Type B pancreatic cell (in vitro differentiated cells): Measurements from ENCODE around the gene KRT13. TPM values are rescaled to one million over a fixed set of nuclear protein-coding genes. Genes with fewer than 3 reads are reported as not detected.

Experiments used
- DNase-seq: peaks from one replicate; pipeline ENCODE4 v3.0.0; 2021; ENCODE audit warnings: mixed read lengths; ENCODE audit not compliant: unreplicated experiment; ENCODE audit errors: extremely low spot score
- H3K27ac Mint-ChIP-seq: 2 replicates; pipeline ENCODE4 v1.8.0; 2021; ENCODE audit warnings: mild to moderate bottlenecking, mixed read lengths
- H3K27me3 Mint-ChIP-seq: 2 replicates; pipeline ENCODE4 v1.8.0; 2021; ENCODE audit warnings: mixed read lengths
- H3K36me3 Mint-ChIP-seq: 2 replicates; pipeline ENCODE4 v1.8.0; 2021; ENCODE audit warnings: mixed read lengths
- H3K4me1 Mint-ChIP-seq: one replicate; pipeline ENCODE4 v1.8.0; 2021; ENCODE audit warnings: mixed read lengths; ENCODE audit not compliant: unreplicated experiment
- H3K4me3 Mint-ChIP-seq: 2 replicates; pipeline ENCODE4 v1.8.0; 2021; ENCODE audit warnings: mild to moderate bottlenecking, mixed read lengths
- H3K9me3 Mint-ChIP-seq: 2 replicates; pipeline ENCODE4 v1.8.0; 2021; ENCODE audit warnings: mixed read lengths
- CTCF ChIP-seq: fragments of 200-600 bp; sonication (generic); conservative IDR thresholded peaks from 2 replicates; pipeline ENCODE4 v1.5.0; 2021; ENCODE audit warnings: antibody characterized with exemption, mild to moderate bottlenecking
- total RNA-seq: library from RNA; stranded (reverse); gene quantifications from 2 replicates; pipeline ENCODE4 v1.2.1, GENCODE V29; 2021; ENCODE audit warnings: low replicate concordance

Gene KRT13
- total RNA-seq, 1 donor from 2014 or later, result 869 TPM

- Mint-ChIP-seq H3K27me3 (no peaks in the 10 kb centered on the region), H3K27ac (peak overlapping the region; percentile 32), H3K9me3 (no peaks in the 10 kb centered on the region), H3K36me3 (no peaks in the 10 kb centered on the region), H3K4me3 (no peak overlapping the region), H3K4me1 (peaks cover 47% of the 10 kb centered on the region)
- TF ChIP-seq CTCF, result no peak
- DNase-seq, result no peak
Measured at GRCh38 chr17:41539979-41540701, 34.7 kb upstream of the KRT13 start.

- Mint-ChIP-seq H3K4me1 (peaks cover 41% of the 10 kb centered on the region), H3K4me3 (no peak overlapping the region), H3K9me3 (no peaks in the 10 kb centered on the region), H3K27ac (peak overlapping the region; percentile 77), H3K27me3 (no peaks in the 10 kb centered on the region), H3K36me3 (no peaks in the 10 kb centered on the region)
- no peak for DNase-seq
- TF ChIP-seq CTCF, result no peak
Measured at GRCh38 chr17:41539071-41539492, 33.7 kb upstream of the KRT13 start.

GRCh38 chr17:41538565-41538991, 33.2 kb upstream of the KRT13 start:
- no peaks in the 10 kb centered on the region for H3K27me3 Mint-ChIP-seq
- H3K4me3 Mint-ChIP-seq, result no peak overlapping the region
- peak overlapping the region; percentile 77 for H3K27ac Mint-ChIP-seq
- H3K36me3 Mint-ChIP-seq, result no peaks in the 10 kb centered on the region
- peaks cover 41% of the 10 kb centered on the region for H3K4me1 Mint-ChIP-seq
- DNase-seq, result no peak
- no peaks in the 10 kb centered on the region for H3K9me3 Mint-ChIP-seq
- no peak for TF ChIP-seq CTCF

GRCh38 chr17:41537990-41538389, 32.6 kb upstream of the KRT13 start:
- Mint-ChIP-seq H3K27me3 (no peaks in the 10 kb centered on the region), H3K36me3 (no peaks in the 10 kb centered on the region), H3K9me3 (no peaks in the 10 kb centered on the region), H3K4me1 (peaks cover 41% of the 10 kb centered on the region), H3K4me3 (no peak overlapping the region), H3K27ac (peak overlapping the region; percentile 65)
- TF ChIP-seq CTCF, result no peak
- DNase-seq, result no peak

- Mint-ChIP-seq H3K4me3 (no peak overlapping the region), H3K27ac (peak overlapping the region; percentile 65), H3K27me3 (peaks cover 3% of the 10 kb centered on the region), H3K4me1 (peaks cover 41% of the 10 kb centered on the region), H3K9me3 (no peaks in the 10 kb centered on the region), H3K36me3 (no peaks in the 10 kb centered on the region)
- no peak for DNase-seq
- no peak for TF ChIP-seq CTCF
Measured at GRCh38 chr17:41537614-41537954, 32.2 kb upstream of the KRT13 start.
